NCI-H82 treated with DMSO at 0.1 percent for 48 hours (cell line): Measurements from ENCODE around the gene KRTAP29-1.
"Not testable (repeated sequence)": the region's sequence is repeated elsewhere in the genome, so short reads cannot be mapped to it uniquely, and the experiment has no call there.

Experiments
- DNase-seq: peaks from one replicate; lab custom pipeline; 2025; ENCODE audit not compliant: unreplicated experiment; lab: John Stamatoyannopoulos, UW

KRTAP29-1 gene

GRCh38 chr17:41301916-41302901, at the start of gene KRTAP29-1:
Gene KRTAP29-1, minus strand, starts transcription at chr17:41302851. Its CDS starts 0 bp downstream, at chr17:41302851.
- no peak for DNase-seq

- DNase-seq: no peak
Measured at GRCh38 chr17:41351177-41351576, 48.5 kb upstream of the KRTAP29-1 start.

GRCh38 chr17:41350381-41350878, 47.8 kb upstream of the KRTAP29-1 start, which contains the start of gene KRT33A:
Gene KRT33A, minus strand, starts transcription at chr17:41350828. Its CDS starts 61 bp downstream, at chr17:41350767.
- not testable (repeated sequence) for DNase-seq

- DNase-seq: no peak
Measured at GRCh38 chr17:41347869-41348760, 45.5 kb upstream of the KRTAP29-1 start.

GRCh38 chr17:41346421-41346820, 43.8 kb upstream of the KRTAP29-1 start:
- not testable (repeated sequence) for DNase-seq

- no peak for DNase-seq
Measured at GRCh38 chr17:41345992-41346391, 43.3 kb upstream of the KRTAP29-1 start.

- DNase-seq: no peak
Measured at GRCh38 chr17:41343029-41343428, 40.4 kb upstream of the KRTAP29-1 start.

- DNase-seq: no peak
Measured at GRCh38 chr17:41340934-41341861, 38.5 kb upstream of the KRTAP29-1 start.

- no peak for DNase-seq
Measured at GRCh38 chr17:41340494-41340893, 37.8 kb upstream of the KRTAP29-1 start.

GRCh38 chr17:41339571-41340172, 37.0 kb upstream of the KRTAP29-1 start:
- no peak for DNase-seq

GRCh38 chr17:41338961-41339485, 36.4 kb upstream of the KRTAP29-1 start:
- no peak for DNase-seq

- no peak for DNase-seq
Measured at GRCh38 chr17:41335747-41336146, 33.1 kb upstream of the KRTAP29-1 start.

- DNase-seq: no peak
Measured at GRCh38 chr17:41334385-41335305, 32.0 kb upstream of the KRTAP29-1 start.

- no peak for DNase-seq
Measured at GRCh38 chr17:41333836-41334235, 31.2 kb upstream of the KRTAP29-1 start.

GRCh38 chr17:41333098-41333497, 30.4 kb upstream of the KRTAP29-1 start:
- DNase-seq: no peak

GRCh38 chr17:41332239-41332638, 29.6 kb upstream of the KRTAP29-1 start:
- no peak for DNase-seq

- no peak for DNase-seq
Measured at GRCh38 chr17:41331606-41332005, 29.0 kb upstream of the KRTAP29-1 start.

- no peak for DNase-seq
Measured at GRCh38 chr17:41329279-41329948, 26.8 kb upstream of the KRTAP29-1 start.
